ENCODE results near the gene SPTBN4.
"Not testable (repeated sequence)": the region's sequence is repeated elsewhere in the genome, so short reads cannot be mapped to it uniquely, and the experiment has no call there.

Gene SPTBN4

DNA sequence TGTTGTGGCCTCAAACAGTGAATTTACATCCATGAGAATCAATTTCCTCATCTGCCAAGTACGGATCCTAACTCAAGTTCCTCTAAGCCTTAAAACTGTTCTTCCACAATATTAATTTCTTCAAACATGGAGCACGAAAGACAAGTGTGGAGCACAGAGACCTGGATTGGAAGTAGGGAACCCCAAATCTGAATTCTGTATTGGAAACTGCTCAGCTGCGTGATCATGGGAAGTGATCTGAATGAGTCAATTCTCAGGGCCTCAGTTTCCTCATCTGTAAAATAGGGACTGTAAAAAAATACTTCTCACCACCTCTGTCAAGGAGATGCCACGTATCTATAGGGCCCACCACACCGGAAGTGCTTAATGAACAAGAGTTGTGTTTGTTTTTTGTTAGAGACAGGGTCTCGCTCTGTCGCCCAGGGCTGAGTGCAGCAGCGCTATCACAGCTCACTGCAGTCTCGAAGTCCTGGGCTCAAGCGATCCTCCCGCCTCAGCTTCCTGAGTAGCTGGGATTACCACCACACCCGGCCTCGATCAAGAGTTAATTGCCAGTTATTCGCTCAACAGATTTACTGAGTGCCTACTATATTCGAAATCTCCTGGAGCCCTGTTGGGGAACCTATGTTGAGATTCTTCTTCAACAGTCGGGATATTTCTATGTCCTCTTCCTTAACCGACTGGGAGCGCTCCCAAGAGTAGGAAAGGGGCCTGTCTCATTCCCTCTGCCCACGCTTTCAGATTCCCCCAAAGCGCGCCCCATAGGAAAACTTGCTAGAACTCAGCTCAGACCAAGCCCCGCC lies 24.3 kb upstream of the SPTBN4 start:
- DNase-seq: no peak

GRCh38 chr19:40443131-40443999 lies 23.4 kb upstream of the SPTBN4 start:
- peak; percentile 94 for DNase-seq

GRCh38 chr19:40444000-40444824 lies 22.6 kb upstream of the SPTBN4 start, which contains the start of gene SERTAD3:
Gene SERTAD3, minus strand, starts transcription at chr19:40444335. Its CDS starts 2,255 bp downstream, at chr19:40442080.
- DNase-seq: peak; percentile 95

GRCh38 chr19:40444825-40445312 lies 21.9 kb upstream of the SPTBN4 start:
- DNase-seq: no peak

DNA sequence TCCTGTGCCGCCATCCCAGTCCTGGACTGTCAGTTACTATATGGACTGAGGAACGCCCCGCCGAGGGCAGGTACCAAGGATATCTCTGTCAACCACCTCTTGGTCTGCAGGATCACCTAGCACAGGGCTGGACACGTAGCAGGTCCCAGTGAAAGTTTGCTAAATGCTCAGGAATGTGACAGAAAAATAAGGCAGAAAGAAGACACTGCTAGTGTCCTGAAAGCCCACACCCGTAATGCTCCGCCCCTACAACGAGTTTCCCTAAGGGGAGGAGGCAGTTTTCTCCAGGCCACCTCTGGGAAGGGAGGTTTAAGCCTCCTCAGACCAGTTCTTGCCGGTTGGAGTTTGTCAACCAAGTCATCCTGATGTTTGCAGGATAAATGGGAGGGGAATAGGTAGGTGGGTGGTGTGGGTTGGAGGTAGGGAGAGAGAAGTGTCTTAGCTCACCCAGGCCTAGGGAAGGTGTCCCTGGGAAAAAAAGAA lies 21.0 kb upstream of the SPTBN4 start:
- DNase-seq: no peak

DNA sequence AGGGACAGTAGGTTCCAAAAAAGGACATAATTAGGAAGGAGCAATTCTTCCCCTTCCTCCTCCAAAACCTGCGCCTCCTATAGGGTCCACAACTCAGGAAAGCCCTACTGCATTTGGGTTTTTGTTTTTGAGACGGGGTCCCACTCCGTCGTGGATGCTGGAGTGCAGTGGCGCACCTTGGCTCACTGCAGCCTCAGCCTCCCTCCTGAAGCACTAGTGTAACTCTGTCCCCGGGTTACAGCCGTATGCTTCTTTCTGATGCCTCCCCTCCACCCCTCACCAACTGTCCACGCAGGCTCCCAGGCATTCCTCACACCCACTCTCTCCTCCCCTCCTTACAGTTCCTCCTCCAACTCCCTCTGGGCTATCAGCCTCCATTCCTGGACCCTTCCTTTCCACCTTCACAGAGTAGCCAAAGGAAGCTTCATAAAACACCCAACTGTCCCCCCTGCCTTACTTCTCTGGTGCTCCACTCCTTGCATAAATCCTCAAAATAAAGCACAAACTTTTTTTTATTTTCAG lies 20.5 kb upstream of the SPTBN4 start:
- DNase-seq: no peak

DNA sequence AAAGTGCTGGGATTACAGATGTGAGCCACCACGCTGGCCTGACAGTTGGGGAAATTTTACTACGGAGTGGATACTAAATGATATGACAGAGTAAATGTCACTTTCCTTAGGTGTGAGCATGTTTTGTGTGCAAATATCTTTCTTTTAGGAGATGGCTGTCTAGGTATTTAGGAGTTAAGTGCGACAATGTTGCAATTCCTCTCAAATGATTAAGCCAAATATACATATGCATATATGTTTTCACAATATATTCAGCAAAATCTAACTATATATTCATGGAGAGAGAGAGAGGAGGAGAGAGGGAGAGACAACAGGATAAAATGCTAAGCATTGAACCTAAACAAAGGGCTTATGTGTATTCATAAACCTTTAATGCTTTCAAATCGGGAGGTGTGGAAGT lies 17.3 kb upstream of the SPTBN4 start:
- DNase-seq: no peak

- DNase-seq: no peak
Observed at GRCh38 chr19:40450664-40451063, 16.1 kb upstream of the SPTBN4 start.

- no peak for DNase-seq
Observed at GRCh38 chr19:40452016-40452415, 14.8 kb upstream of the SPTBN4 start.

GRCh38 chr19:40453151-40453735 lies 13.6 kb upstream of the SPTBN4 start:
- DNase-seq: no peak

GRCh38 chr19:40453943-40454342 lies 12.9 kb upstream of the SPTBN4 start:
- not testable (repeated sequence) for DNase-seq

- DNase-seq: no peak
Observed at GRCh38 chr19:40457048-40457447, 9.8 kb upstream of the SPTBN4 start.

DNA sequence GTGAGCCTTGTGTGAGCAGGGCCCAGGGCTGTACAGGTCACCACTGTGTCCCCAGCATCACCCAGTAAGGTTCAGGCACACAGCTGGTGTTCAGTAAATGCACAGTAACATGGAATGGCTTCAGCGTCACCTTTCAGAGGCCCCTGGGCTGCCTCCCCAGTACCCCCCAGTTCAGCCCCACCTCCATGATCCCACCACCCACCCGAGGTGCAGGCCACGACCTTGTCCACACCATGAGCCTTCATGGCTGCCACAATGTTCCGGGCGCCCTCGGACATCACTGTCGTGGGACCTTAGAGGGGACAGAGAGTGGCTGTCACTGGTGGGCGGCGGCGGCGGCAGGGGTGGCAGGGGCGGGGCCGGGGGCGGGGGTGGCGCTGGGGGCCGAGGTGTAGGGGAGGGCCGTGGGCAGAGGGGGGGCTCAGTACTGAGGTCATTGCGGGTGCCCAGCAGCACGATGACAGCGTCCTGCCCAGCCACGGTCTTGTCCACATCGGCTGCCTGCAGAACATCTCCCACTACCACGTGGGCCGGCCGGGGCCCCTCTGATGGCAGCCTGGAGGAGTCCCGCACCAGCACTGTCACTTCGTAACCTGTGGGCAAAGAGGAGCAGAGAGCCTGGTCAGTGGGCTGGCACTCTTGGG lies 8.7 kb upstream of the SPTBN4 start:
- no peak for DNase-seq

DNA sequence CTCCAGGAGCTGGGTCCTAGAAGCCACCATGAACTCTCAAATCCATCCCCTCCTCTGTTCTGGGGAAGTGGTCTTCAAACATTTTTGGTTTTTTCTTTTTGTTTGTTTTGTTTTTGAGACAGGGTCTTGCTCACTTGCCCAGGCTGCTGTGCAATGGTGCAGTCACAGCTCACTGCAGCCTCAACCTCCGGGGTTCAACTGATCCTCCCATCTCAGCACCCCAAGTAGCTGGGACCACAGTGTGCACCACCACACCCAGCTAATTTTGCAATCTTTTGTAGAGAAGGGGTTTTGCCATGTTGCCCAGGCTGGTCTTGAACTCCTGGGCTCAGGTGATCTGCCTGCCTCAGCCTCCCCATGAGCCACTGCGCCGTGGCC lies 8.2 kb upstream of the SPTBN4 start:
- no peak for DNase-seq

DNA sequence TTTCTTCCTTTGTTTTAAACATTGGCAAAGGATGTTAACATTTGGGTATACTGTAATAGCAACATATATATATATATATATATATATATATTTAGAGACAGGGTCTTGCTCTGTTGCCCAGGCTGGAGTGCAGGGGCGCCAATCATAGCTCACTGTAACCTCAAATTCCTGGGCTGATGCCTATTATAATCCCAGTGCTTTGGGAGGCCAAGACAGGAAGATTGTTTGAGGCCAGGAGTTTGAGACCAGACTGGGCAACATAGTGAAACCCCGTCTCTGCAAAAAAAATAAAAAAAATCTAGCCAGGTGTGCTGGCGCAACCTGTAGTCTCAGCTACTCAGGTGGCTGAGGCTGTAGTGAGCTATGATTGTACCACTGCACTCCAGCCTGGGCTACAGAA lies 6.6 kb upstream of the SPTBN4 start:
- no peak for DNase-seq

GRCh38 chr19:40461669-40462221 lies 5.1 kb upstream of the SPTBN4 start:
- DNase-seq: no peak

GRCh38 chr19:40463587-40464037 lies 3.2 kb upstream of the SPTBN4 start:
- DNase-seq: not testable (repeated sequence)

DNA sequence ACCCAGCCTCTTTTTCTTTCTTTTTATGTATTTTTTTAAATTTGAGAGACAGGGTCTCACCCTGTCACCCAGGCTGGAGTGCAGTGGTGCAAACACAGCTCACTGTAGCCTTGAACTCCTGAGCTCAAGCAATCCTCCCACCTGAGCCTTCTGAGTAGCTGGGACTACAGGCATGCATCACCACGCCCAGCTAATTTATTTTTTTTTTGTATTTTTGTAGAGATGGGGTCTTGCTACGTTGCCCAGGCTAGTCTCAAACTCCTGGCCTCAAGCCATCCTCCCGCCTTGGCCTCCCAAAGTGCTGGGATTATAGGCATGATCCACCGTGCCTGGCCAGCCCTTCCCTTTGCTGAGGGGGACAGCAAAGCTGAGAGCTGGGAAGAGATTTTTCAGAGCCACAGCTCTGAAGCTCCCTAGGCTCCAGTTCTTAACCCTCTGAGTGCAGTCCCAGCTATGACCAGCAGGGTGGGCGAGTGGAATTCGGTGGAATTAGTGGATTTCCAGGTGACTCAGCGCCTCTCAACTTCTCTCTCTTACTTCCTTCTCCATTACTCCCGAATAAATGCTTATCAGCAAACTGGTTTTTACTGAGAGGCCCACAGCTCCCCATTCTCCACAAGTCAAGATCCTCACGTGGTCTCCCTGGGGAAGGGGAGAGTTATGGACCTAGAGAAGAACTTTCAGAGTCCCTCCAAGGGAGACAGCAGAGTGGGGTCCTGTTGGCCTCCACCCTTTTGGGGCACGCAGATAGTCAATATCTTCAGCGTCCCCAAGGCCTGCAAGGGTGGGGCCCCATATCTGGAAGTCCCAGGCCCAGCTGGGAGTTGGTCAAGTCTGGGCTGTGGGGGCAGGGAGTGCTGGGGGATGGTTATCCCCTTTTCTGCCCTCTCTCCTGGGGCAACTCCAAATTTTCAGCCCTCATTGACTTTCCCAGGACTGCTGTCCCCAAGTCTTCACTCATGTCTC lies 2.5 kb upstream of the SPTBN4 start:
- peak; percentile 75 for DNase-seq

- DNase-seq: no peak
Observed at GRCh38 chr19:40465025-40465556, 1.7 kb upstream of the SPTBN4 start.
